GM11168 (cell line): ENCODE measurements around the gene ZNF608.

Experiments used
- in situ Hi-C: fragments of 300-500 bp; cut with MboI; formaldehyde crosslinking; loops from one replicate; pipeline ENCODE4 v1.12.0; 2022; ENCODE audit warnings: low sequenced_read_pairs; ENCODE audit not compliant: unreplicated experiment

Gene ZNF608, protein sequence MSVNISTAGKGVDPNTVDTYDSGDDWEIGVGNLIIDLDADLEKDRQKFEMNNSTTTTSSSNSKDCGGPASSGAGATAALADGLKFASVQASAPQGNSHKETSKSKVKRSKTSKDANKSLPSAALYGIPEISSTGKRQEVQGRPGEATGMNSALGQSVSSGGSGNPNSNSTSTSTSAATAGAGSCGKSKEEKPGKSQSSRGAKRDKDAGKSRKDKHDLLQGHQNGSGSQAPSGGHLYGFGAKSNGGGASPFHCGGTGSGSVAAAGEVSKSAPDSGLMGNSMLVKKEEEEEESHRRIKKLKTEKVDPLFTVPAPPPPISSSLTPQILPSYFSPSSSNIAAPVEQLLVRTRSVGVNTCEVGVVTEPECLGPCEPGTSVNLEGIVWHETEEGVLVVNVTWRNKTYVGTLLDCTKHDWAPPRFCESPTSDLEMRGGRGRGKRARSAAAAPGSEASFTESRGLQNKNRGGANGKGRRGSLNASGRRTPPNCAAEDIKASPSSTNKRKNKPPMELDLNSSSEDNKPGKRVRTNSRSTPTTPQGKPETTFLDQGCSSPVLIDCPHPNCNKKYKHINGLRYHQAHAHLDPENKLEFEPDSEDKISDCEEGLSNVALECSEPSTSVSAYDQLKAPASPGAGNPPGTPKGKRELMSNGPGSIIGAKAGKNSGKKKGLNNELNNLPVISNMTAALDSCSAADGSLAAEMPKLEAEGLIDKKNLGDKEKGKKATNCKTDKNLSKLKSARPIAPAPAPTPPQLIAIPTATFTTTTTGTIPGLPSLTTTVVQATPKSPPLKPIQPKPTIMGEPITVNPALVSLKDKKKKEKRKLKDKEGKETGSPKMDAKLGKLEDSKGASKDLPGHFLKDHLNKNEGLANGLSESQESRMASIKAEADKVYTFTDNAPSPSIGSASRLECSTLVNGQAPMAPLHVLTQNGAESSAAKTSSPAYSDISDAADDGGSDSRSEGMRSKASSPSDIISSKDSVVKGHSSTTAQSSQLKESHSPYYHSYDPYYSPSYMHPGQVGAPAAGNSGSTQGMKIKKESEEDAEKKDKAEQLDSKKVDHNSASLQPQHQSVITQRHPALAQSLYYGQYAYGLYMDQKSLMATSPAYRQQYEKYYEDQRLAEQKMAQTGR (N-terminal part only)

DNA sequence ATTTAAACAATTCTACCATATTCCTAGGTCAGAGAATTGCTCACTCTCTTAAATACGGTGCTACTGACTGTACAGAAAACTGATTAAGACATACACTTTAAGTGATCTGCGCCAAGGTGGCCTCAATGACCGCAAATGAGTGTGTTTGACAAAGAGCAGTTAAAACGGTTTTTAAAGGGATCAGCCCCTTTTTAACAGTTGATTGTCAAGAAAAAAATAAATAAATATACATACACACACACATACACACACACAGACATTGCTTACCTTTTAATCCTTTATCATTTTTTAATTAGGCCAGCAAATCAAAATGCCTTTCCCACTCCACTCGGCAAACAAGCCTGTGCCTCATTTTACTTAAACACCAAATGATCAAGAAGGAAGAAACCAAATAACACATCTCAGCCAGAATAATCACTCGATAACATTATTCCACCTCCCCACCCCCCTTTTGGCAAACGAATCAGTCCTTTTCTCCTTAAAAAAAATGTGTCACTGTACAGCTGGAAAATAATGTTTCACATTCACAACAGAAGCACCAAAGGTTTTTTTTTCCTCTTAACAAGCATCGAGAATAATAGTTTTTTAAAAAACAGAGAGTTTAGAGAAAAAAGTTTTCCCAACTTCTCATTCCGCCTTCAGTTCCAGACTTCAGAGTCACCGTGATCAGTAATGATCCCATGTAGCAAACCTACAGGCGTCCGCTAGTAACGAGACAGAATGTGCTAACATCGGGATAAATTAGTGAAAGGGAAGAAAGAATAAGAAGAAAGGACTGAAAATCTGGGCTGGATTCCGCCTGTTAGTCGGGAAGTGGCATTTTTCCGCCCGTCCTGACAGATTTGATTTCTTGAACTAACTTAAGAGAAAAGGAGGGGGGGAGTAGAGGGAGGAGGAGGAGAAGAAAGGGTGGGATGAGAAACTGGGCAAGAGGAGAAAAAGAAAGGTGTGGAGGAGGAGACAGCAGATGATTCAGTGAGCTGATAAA is at the start of gene ZNF608:
ZNF608 (minus strand) TSS at position 712 of the 988 bp plus-strand sequence. CDS start 1,650 bp downstream, outside the sequence.
- in situ Hi-C loops: loop anchor here (10.0 kb wide), 3 partner anchors 179 to 669 kb away; no protein-coding TSS in a partner anchor

DNA sequence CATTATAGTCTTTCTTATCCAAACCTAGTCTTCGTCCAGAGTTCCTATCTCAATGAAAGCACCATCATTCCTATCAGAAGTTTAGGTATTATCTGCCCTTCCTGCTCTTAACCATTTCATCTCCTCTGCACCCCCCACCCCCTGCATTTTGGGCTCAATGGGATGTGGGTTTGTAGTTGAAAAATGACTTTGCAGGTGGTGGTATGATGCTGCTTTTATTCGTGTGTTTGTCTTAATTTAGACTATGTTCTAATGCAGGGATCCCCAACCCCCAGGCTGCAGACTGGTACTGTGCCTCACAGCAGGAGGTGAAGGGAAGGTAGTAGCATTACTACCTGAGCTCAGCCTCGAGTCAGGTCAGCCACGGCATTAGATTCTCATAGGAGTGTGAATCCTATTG is 49.4 kb upstream of the ZNF608 start:
- in situ Hi-C loops: no loop called here

DNA sequence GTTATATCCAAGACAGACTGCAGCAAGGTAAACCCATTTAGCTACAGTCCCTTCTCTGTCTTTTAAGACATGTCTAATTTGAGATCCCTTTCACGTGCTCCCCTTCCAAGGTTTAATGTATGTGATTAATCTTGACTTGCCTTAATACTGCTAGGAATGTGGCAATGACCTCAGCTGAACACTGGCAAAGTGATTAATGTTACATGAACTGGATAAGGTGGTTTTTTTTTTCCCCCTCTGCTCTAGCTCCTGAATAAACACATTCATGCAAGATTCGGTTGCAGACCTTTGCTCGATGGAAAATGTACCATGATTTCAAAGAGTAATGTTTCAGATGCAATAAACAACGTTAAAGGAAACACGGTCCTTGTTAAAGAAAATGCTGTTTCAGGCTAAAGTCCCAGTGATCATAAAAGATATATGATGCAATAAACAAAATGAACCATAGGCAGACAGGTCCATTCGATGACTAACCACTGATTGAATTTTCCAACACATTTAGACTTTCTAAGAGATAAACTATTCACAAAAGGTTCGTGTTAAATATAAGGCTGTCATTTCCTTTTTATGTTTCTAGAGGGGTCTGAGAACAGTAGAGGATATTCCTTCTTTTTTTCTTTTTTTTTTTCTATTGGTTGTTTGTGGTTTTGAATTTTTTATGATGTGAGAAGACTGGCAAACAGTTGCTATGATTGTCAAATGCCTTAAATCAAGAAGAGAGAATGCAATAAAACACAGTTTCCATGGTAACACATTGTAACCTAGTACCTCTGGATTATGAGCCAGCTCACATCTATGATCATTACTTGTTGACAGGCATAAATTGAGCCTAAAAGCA is 44.7 kb upstream of the ZNF608 start:
- in situ Hi-C loops: no loop called here

DNA sequence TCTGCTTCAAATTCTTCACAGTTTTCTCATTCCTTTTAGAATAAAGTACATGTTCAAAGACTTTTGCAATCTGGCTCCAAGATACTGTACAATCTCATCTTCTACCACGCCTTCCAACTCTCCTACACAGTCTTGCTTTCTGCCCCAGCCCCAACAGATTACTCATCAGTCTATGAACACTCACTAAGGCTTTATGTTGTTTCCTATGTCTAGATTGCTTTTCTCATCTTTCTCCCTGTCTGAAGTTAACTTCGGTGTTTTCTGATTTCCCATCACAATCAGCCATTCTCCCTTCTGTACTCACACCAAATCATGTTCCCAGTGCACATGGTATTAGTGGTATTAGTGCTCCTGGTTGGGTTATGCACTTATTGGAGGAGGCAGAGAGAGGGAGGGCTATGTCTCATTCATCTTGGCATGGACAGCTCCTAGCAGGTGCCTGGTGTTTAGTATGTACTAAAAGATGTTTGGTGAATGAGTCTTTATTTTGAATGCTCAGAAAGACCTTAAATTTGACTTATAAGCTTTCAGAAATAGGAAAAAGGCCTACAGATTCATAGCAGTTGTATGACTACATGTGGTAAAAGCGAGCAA is 44.0 kb upstream of the ZNF608 start:
- in situ Hi-C loops: no loop called here

DNA sequence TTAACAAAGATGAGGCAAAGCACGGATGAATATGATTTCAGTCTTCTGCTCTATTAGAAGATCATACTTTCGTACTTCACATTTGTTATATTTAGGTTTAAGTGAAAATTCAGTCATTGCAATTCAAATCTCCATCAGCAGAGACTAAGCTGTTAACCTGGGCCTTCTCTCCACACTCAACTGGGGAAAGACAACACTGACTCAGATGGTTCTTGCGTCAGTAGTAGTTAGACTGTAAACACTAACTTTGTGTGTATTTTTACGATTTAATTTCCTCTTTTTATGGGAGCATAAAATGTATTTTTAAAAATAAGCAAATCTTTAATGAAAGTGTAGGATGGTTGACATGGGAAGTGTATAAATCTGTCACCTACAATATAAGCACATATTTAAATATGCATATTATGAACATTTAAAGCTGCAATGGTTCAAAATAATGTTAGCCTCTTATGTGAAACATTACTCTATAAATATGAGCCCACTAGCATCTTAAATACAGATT is 42.7 kb upstream of the ZNF608 start:
- in situ Hi-C loops: no loop called here

DNA sequence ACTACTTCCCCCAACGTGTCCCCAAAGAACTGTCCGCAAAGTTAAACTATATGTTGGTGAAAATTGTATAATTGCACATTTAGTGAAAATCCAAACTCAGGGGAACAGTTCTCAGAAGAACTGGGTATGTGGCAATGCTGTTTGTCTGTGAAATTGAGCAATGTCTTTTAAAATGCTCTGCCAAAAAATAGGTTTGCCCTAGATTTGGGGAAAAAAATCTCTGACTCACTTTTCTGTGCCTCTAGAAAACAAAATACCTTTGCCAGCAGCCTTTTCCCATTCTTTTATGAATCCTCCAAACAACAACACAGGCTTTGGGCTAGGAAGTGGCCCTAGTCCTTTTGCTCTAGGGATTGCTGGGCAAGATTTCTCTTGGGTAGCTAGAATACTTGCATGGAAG is 37.4 kb upstream of the ZNF608 start:
- in situ Hi-C loops: no loop called here

DNA sequence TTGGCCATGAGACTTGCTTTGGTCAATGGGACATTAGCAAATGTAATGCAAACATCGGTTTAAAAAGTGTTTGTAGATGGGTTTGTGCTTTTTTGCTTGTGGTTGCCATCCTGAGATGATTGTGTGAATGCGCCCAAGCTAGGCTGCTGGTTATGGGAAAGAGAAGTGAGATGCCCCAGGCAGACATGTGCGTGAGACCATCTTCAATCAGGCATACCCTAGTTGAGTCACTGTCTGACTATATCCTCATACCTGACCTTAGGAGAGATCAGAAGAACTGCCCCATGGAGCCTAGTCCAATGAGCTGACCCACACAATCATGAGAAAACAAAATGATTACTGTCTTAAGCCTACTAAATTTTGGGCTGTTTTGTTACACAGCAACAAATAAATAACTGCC is 36.8 kb upstream of the ZNF608 start:
- in situ Hi-C loops: no loop called here

DNA sequence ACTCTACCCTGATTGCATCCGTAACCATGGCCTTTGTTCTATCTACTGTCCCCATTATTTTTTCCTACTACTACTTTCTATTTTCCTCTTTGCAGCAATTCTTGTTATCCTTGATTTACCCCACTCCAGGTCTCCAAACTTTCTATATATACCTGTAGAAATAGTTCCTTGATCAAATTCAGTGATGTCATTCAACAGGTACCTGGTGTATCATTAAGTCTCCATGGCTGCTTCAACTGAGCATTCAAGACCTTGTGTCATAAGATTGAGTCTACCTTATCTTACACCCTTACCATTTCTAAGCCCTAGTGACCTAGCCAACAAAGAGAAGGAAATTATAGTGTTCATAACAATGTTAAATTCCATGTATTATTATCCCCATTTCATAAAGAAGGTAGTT is 35.8 kb upstream of the ZNF608 start:
- in situ Hi-C loops: no loop called here

DNA sequence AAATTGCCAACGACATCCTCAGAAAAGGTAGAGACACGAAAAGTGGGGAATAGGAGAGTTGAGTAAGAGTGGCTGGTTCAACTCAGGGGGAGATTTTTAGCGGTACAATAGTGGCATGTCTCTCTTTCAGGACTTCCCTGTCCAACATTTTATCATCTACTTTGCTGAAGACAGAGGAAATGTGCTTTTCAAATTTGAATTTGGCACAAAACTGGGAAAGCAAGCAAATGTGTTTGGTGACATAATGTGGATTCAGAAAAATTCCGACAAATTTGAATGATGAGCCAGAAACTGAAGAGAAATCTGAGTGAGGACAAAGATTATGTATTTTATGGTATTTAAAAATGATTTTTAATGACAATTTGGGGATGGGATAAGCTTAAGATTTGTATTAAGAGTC is 33.6 kb upstream of the ZNF608 start:
- in situ Hi-C loops: no loop called here

DNA sequence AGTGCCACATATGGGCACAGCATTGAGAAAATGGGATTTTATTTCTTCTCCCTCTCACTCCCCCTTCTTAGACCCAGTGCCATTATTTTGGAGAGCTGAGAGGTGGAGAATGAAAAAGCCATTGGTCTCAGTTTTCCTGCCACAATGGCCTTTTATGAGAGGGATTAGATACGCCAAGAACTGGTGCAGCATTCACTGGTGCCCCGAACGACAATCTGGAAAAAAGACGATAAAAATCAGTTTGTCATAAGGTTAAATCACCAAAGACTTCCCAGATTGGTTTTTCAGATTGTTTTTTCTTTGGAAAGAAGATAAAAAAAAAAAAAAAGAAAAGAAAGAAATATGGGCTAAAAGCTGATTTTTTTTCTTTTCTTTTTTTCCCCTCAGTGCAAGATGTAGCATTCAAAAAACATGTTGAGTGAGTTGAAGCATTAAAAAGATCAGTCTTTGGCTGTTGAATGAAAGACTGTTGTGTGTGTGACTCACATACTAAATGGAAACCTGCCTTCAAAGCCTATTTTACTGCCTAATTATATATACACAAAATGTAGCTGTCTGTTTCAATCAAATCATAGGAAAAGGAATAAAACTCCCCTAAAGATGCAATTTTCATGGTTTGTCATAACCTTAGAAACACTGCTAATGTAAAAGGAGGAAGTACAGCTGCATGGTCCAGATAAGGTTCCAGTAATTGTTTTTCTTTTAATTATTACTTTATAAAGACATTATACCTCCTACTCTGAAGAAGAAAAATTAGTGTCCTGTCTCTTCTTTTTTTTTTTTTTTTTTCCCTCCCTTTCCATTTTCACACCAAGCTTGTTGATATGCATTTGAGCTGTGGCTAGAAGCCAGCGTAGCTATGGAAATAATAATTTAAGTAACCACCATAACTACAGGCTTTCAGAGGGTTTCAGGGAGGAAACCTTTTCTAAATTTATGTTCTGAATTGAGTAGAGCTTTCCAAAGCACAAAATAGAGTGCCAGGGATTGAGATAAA is 27.2 kb upstream of the ZNF608 start:
- in situ Hi-C loops: no loop called here

DNA sequence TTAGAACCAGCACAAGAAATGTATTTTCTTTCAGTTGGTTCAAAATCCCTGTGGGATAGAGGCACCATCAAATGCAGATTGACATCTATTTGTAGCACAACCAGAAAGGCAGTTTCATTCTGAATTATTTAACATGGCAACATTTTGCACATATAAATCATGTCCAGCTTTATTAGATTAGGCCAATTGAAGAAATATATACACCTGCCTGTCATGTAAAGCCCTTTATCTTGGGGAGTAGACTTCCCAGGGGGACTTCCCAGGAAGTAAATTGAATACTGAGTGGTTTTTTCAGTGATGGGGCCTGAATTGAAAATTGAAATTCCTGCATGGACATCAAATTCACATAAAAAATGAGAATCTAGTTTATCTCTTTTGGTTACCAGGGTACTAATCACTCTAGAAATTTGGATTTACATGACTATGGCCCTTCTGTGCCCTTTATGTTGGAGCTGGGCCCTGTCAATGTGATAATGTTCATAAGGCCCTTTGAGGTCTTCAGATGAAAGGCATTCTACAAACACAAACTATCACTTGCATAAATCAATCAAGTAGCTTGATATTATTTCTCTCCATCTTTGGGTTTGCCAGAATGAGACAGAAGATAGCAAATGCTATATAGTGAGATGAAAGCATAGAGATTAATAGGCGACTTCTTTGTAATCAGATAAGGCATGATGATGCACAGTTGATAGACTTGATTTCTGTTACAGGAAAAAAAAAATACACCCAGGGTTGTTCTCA is 26.2 kb upstream of the ZNF608 start:
- in situ Hi-C loops: no loop called here

DNA sequence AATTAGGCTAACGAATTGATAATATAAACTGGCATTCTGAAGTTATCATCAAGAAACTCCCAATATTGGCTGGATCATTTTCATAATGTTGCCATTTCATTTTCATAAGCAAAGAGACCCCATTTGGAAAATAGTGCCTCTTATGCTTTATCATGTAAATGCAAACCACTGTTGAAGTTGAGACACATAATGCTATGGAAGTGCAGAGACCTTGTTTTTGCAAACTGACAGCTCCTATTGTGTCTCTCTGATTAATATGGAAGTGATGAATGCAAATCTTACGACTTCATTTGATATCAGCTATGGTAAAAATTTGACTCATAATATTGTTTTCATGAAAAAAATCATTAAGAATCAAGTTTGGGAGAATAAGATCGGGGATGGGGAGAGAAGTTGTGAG is 25.3 kb upstream of the ZNF608 start:
- in situ Hi-C loops: no loop called here

DNA sequence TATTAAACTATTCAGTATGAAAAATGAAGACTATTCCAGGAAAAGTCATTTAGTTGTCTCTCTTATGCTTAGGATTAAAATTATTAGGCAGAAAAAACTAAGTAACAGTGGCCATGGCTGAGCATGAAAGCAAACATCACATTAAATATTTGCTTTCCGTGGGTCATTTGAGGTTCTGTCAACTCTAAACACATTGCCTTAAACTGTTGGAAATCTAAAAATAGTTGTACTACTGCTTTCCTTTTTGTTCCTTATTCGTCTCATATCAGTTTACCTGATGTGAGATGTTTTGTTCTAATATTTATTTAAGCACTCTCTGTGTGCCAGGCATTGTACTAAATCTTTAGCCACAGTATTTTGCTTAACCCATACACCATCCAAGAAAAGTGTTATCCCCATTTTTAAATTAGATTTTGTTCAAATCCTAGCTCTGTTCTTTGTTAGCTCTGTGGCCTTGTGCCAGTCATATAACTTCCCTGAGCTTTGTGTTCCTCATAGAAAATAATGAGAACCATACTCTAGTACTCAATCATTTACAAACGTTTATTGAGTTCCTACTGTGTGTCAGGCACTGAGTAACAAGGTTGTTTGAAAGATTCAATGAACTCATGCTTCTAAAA is 18.7 kb upstream of the ZNF608 start:
- in situ Hi-C loops: no loop called here

DNA sequence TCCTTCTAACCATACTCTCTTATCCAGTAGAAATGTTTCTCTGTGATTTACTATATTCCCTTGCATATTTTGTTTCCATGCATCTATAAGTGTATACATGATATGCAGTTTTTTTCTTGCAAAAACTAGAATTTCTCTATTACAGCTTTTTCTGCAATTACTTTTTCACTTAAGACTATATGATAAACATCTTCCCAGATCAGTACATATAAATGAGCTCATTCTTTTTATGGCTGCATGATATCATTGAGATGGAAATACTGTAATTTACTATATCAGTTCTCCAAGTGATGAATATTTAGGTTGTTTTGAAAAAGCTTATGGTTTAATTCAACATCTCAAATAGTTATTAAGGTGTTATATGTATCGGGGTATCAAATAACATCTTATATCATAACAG is 18.1 kb upstream of the ZNF608 start:
- in situ Hi-C loops: no loop called here

DNA sequence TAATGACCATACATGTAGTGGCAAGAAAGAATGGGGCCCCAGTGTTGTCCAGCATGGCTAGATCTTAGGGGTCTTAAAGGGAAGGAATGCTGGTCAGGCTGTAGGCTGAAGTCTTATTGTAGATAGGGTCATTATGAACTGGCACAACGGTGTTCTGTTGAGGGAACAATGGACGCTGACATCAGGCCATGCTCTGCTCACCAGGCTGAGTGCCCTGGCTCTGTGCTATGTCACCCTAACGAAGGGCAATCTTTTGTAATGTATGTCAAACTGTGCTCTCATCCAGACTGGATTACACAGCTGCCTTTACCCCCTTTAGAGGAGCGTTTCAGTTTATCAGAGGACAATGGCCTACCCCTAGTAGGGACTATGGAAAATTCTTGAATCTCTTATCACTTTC is 14.6 kb upstream of the ZNF608 start:
- in situ Hi-C loops: no loop called here

DNA sequence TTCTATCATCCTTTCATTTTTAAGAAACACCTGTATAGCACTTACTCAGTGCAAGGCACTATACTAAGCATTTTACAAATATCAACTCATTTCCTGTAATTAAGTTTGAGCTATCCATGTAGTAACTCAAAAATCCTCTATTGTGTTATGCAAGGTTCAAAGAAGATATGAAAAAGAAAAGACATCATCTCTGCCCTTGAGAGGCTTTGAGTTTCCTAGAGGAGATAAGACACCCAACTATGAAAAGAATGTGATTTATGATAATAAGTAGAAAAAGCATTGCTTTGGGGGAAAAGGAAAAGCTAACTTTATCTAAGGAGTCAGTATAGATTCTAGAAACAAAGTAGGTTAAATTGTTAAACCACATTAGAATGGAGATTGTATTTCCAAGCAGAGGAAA is 14.2 kb upstream of the ZNF608 start:
- in situ Hi-C loops: no loop called here
